GM12878 (cell line): ENCODE measurements around the gene GBP2. TPM values are rescaled to one million over a fixed set of nuclear protein-coding genes. Genes with fewer than 3 reads are reported as not detected.

ENCODE experiments used
- ATAC-seq: fragments of 200-7000 bp; cut with Tn5 transposase; 3 replicates; pipeline ENCODE4 v1.9.1; 2020; ENCODE audit warnings: mild to moderate bottlenecking, moderate library complexity
- BruUV-seq: library from RNA; stranded (reverse); fragments of 400-500 nt; replicated peaks from 2 replicates; lab custom pipeline; 2021; lab: Mats Ljungman, UMichigan
- CTCF ChIA-PET: fragments of 300-600 bp; sonication (Branson Sonifier 250); formaldehyde crosslinking; extraction: SDS; loops from one replicate; lab custom pipeline; 2021; ENCODE audit warnings: inconsistent platforms; lab: Yijun Ruan, JAX
- POLR2A ChIA-PET: fragments of 350-600 bp; formaldehyde crosslinking; extraction: SDS; loops from one replicate; lab custom pipeline; 2021; ENCODE audit warnings: inconsistent platforms; lab: Charles Lee
- RAD21 ChIA-PET: fragments of 300-600 bp; sonication (Branson Sonifier 250); formaldehyde crosslinking; loops from one replicate; lab custom pipeline; 2023; ENCODE audit warnings: antibody characterized with exemption; ENCODE audit not compliant: unreplicated experiment; lab: Charles Lee
- SMC1A ChIA-PET: fragments of 300-600 bp; sonication (Branson Sonifier 250); formaldehyde crosslinking; loops from one replicate; lab custom pipeline; 2023; ENCODE audit not compliant: unreplicated experiment, uncharacterized antibody; lab: Charles Lee
- DNase-seq: peaks from one replicate; pipeline ENCODE4 v3.0.0-alpha.2; 2011; ENCODE audit warnings: low read depth, low spot score
- FAIRE-seq: peaks from 3 replicates; lab custom pipeline; 2011; peaks lifted over from hg19 to GRCh38; lab: Jason Lieb, UNC
- H2AFZ ChIP-seq: 2 replicates; pipeline ENCODE4 v1.6.0; 2011; ENCODE audit warnings: low read depth, low read length, control low read depth; ENCODE audit not compliant: control insufficient read depth
- H3K27ac ChIP-seq: 2 replicates; pipeline ENCODE4 v1.5.1; 2011; ENCODE audit warnings: control low read depth; ENCODE audit not compliant: control insufficient read depth, insufficient read depth
- H3K27me3 ChIP-seq, 2 experiments: replicated peaks in 1 of 2; 2 replicates each; pipeline versions ENCODE4 v1.6.0 to v1.6.1; 2011; ENCODE audit warnings: low read length in 1 of 2; ENCODE audit not compliant: control insufficient read depth in 2 of 2, insufficient read depth in 2 of 2
- H3K36me3 ChIP-seq, 2 experiments: 2 replicates each; pipeline ENCODE4 v1.5.1; 2011; ENCODE audit warnings: low read length in 1 of 2; ENCODE audit not compliant: control insufficient read depth in 2 of 2, insufficient read depth in 2 of 2
- H3K4me1 ChIP-seq: 2 replicates; pipeline ENCODE4 v1.6.1; 2011; ENCODE audit warnings: mild to moderate bottlenecking, low read length, moderate library complexity, mixed read lengths; ENCODE audit not compliant: control insufficient read depth, insufficient read depth
- H3K4me2 ChIP-seq: 2 replicates; pipeline ENCODE4 v1.6.0; 2011; ENCODE audit warnings: control low read depth; ENCODE audit not compliant: control insufficient read depth, insufficient read depth
- H3K4me3 ChIP-seq: fragments of 200-600 bp; sonication (generic); 2 replicates; pipeline ENCODE4 v1.5.1; 2016
- H3K79me2 ChIP-seq: 2 replicates; pipeline ENCODE4 v1.6.0; 2011; ENCODE audit warnings: low read length; ENCODE audit not compliant: control insufficient read depth, insufficient read depth
- H3K9ac ChIP-seq: 2 replicates; pipeline ENCODE4 v1.8.0; 2011; ENCODE audit warnings: low read length, control low read depth, mixed read lengths; ENCODE audit not compliant: control insufficient read depth, insufficient read depth
- H3K9me3 ChIP-seq: replicated peaks from 3 replicates; pipeline ENCODE4 v1.5.1; 2011; ENCODE audit warnings: mild to moderate bottlenecking, low read length; ENCODE audit not compliant: control insufficient read depth, insufficient read depth
- H4K20me1 ChIP-seq: 2 replicates; pipeline ENCODE4 v1.6.0; 2011; ENCODE audit not compliant: control insufficient read depth, insufficient read depth
- BCL11A ChIP-seq: IDR thresholded peaks from 2 replicates; pipeline ENCODE4 v1.6.1; 2011; ENCODE audit warnings: low read depth, low read length
- DPF2 ChIP-seq: fragments of 450-650 bp; IDR thresholded peaks from 2 replicates; pipeline ENCODE4 v1.6.1; 2017; ENCODE audit warnings: mild to moderate bottlenecking
- E2F4 ChIP-seq: IDR thresholded peaks from 2 replicates; pipeline ENCODE4 v1.6.1; 2012; ENCODE audit warnings: low read depth, low read length, improper control_type of control experiment
- ESRRA ChIP-seq: IDR thresholded peaks from 2 replicates; pipeline ENCODE4 v1.6.1; 2012; ENCODE audit warnings: mild to moderate bottlenecking, low read length, improper control_type of control experiment
- ETV6 ChIP-seq, 2 experiments: fragments of 450-650 bp in 1 of 2; IDR thresholded peaks in 1 of 2; conservative IDR thresholded peaks in 1 of 2; 2 replicates each; pipeline ENCODE4 v1.6.1; 2014; ENCODE audit warnings: antibody characterized with exemption in 1 of 2, borderline replicate concordance in 1 of 2, low read depth in 1 of 2, mild to moderate bottlenecking in 1 of 2, moderate library complexity in 1 of 2
- HCFC1 ChIP-seq: fragments of 150-350 bp; IDR thresholded peaks from 2 replicates; pipeline ENCODE4 v1.6.1; 2014; ENCODE audit warnings: low read length
- IKZF1 ChIP-seq: fragments of 450-650 bp; conservative IDR thresholded peaks from 2 replicates; pipeline ENCODE4 v1.6.1; 2017; ENCODE audit warnings: antibody characterized with exemption, mild to moderate bottlenecking
- IKZF2 ChIP-seq, 2 experiments: fragments of 450-650 bp; IDR thresholded peaks; 2 replicates each; pipeline ENCODE4 v1.6.1; 2017; ENCODE audit warnings: mild to moderate bottlenecking in 2 of 2, moderate library complexity in 2 of 2
- IRF4 ChIP-seq: IDR thresholded peaks from 2 replicates; pipeline ENCODE4 v1.6.1; 2011; ENCODE audit warnings: low read depth, low read length
- JUNB ChIP-seq: IDR thresholded peaks from 2 replicates; pipeline ENCODE4 v1.6.1; 2016; ENCODE audit warnings: antibody characterized with exemption, mild to moderate bottlenecking
- LARP7 ChIP-seq: fragments of 450-650 bp; IDR thresholded peaks from 2 replicates; pipeline ENCODE4 v1.6.1; 2017; ENCODE audit warnings: mild to moderate bottlenecking
- MEF2A ChIP-seq: IDR thresholded peaks from 2 replicates; pipeline ENCODE4 v1.6.1; 2011; ENCODE audit warnings: low read depth, mild to moderate bottlenecking, low read length, moderate library complexity; ENCODE audit not compliant: insufficient read depth
- MTA3 ChIP-seq: IDR thresholded peaks from 2 replicates; pipeline ENCODE4 v1.6.1; 2012; ENCODE audit warnings: low read length, inconsistent platforms, borderline replicate concordance
- NBN ChIP-seq: fragments of 450-650 bp; IDR thresholded peaks from 2 replicates; pipeline ENCODE4 v1.6.1; 2016
- RELB ChIP-seq: fragments of 450-650 bp; IDR thresholded peaks from 2 replicates; pipeline ENCODE4 v1.6.1; 2017; ENCODE audit warnings: low read depth, mild to moderate bottlenecking, moderate library complexity
- SPI1 ChIP-seq: IDR thresholded peaks from 2 replicates; pipeline ENCODE4 v1.6.1; 2011; ENCODE audit warnings: low read depth, mild to moderate bottlenecking, low read length, moderate library complexity, borderline replicate concordance; ENCODE audit not compliant: insufficient read depth
- YBX1 ChIP-seq: fragments of 450-650 bp; IDR thresholded peaks from 2 replicates; pipeline ENCODE4 v1.6.1; 2016; ENCODE audit warnings: antibody characterized with exemption
- WGBS: methylation state at CpG from one replicate; pipeline ENCODE4 v1.1.6; 2016; ENCODE audit warnings: low lambda C conversion rate; ENCODE audit not compliant: insufficient replicate concordance, insufficient coverage; ENCODE audit errors: missing lambda C conversion rate; 5-methylcytosine and 5-hydroxymethylcytosine counted together
- in situ Hi-C: fragments of 300-500 bp; cut with MboI; formaldehyde crosslinking; loops from 9 replicates; pipeline ENCODE4 v1.14.3; 2018; ENCODE audit warnings: mixed read lengths
- intact Hi-C: fragments of 100-400 bp; cut with micrococcal nuclease; formaldehyde crosslinking; loops from one replicate; pipeline ENCODE4 v1.14.2; 2022; ENCODE audit not compliant: unreplicated experiment
- polyA plus RNA-seq, 11 experiments: library from polyadenylated mRNA; depleted of rRNA in 4 of 11; unstranded in 6 of 11; stranded (reverse) in 5 of 11; fragments of >200 nt; fragmentation: Nextera tagmentation in 4 of 11; fragmentation: Illumina TruSeq in 1 of 11; extraction: Ambion mirVana in 4 of 11; extraction: Trizol in 1 of 11; gene quantifications; 1 replicate in 1 of 11; 2 replicates in 10 of 11; pipeline versions ENCODE4 v1.2.1 to v1.2.3, GENCODE V29; 2011 to 2016; ENCODE audit warnings: inconsistent platforms in 2 of 11, missing spikeins in 2 of 11, low read depth in 1 of 11
- total RNA-seq, 4 experiments: library from RNA; depleted of rRNA in 3 of 4; stranded (reverse); fragments of >200 nt in 3 of 4; fragmentation: Illumina TruSeq in 1 of 4; extraction: Trizol in 1 of 4; gene quantifications; 2 replicates each; pipeline versions ENCODE4 v1.2.1 to v1.2.3, GENCODE V29; 2013 to 2021

GBP2 gene
- total and polyA plus RNA-seq, 10 of the 15 experiments (the other 5 are each of a cell fraction or from before 2014, with no cell fraction given) = 1.6 to 5.9 (median 3.2) TPM

- POLR2A ChIA-PET = interaction anchor here (0.6 to 1.2 kb wide), 3 partner anchors 97 to 377 kb away, joined by 3 to 8 read pairs (median 4); no protein-coding TSS in a partner anchor
- peak; percentile 66 for FAIRE-seq
- H3K27ac ChIP-seq = no peak overlapping the region; the same call in 1 of the 2 replicates
Observed at GRCh38 chr1:89081005-89081404, 44.9 kb downstream of the GBP2 start.

More at GRCh38 chr1:89081005-89081404, 44.9 kb downstream of the GBP2 start:
- Histone ChIP-seq H2AFZ (0 out of 2 replicates have a peak overlapping the region, but pooled peaks have one; percentile 19), H3K4me1 (no peaks in the 10 kb centered on the region), H3K9ac (no peak overlapping the region), H3K4me3 (no peak overlapping the region), H3K9me3 (peaks cover 3% of the 10 kb centered on the region; the same call in 2 of the 3 replicates), H4K20me1 (no peaks in the 10 kb centered on the region), H3K27me3 (no peaks in the 10 kb centered on the region), H3K36me3 (no peaks in the 10 kb centered on the region), H3K4me2 (peak overlapping the region; percentile 38; the same call in 1 of the 2 replicates), H3K79me2 (no peaks in the 10 kb centered on the region)
- SMC1A ChIA-PET = interaction anchor here (0.7 to 2.0 kb wide), 15 partner anchors 9 to 766 kb away, joined by 3 to 15 read pairs (median 3); partner anchors contain the start of gene GBP1
- no TSS peak for BruUV-seq
- in situ Hi-C loops (no loop called here), intact Hi-C loops (no loop called here)
- 2% methylated on average over 3 of the region's 3 CpGs for WGBS
- CTCF ChIA-PET = interaction anchor here (1.1 to 1.7 kb wide), 3 partner anchors 68 to 277 kb away, joined by 3 to 5 read pairs (median 3); no protein-coding TSS in a partner anchor
- ATAC-seq = peak; percentile 76
- TF ChIP-seq IKZF2 (IDR thresholded peaks at IDR 0.05) (peak; percentile 17 to 18; a peak in 1 of 4 replicates), MTA3 (no peak), SPI1 (peak; percentile 80; the same call in 1 of the 2 replicates), BCL11A (0 out of 2 replicates have a peak, but pooled peaks have one; percentile 16), ESRRA (no peak), NBN (no peak), RELB (peak; percentile 18; the same call in 1 of the 2 replicates), JUNB (0 out of 2 replicates have a peak, but pooled peaks have one; percentile 19), HCFC1 (no peak), IKZF1 (peak; percentile 37), LARP7 (no peak), ETV6 (conservative IDR thresholded peaks at IDR 0.05 in 1 of 2, IDR thresholded peaks at IDR 0.05 in 1 of 2; ENCODE audit: borderline replicate concordance in 1 of 2, low read depth in 1 of 2) (0 out of 4 replicates have a peak, but pooled peaks of 1 of the 2 experiments have one; percentile 18), MEF2A (0 out of 2 replicates have a peak, but pooled peaks have one; percentile 36), IRF4 (0 out of 2 replicates have a peak, but pooled peaks have one; percentile 38), YBX1 (no peak), E2F4 (no peak), DPF2 (peak; percentile 61)
- RAD21 ChIA-PET = interaction anchor here (0.7 to 1.8 kb wide), 7 partner anchors 10 to 230 kb away, joined by 3 to 5 read pairs (median 3); partner anchors contain the start of genes GBP1 and GBP2
- DNase-seq = no peak
